HL-60 (cell line): Measurements from ENCODE around the gene ENGASE.

Experiments
- DNase-seq, 2 experiments: peaks; one replicate each; pipeline ENCODE4 v3.0.0-alpha.2; 2010 to 2020; ENCODE audit warnings: low read depth in 1 of 2, low spot score in 1 of 2
- H3K27ac ChIP-seq: fragments of 250-450 bp; sonication (Bioruptor Pico); replicated peaks from 2 replicates; pipeline ENCODE4 v1.5.1; 2020; ENCODE audit warnings: mild to moderate bottlenecking, moderate library complexity
- H3K27me3 ChIP-seq: fragments of 250-450 bp; sonication (Bioruptor Pico); 2 replicates; pipeline ENCODE4 v1.5.1; 2021; ENCODE audit warnings: mild to moderate bottlenecking, moderate library complexity; ENCODE audit not compliant: insufficient read depth, poor library complexity, severe bottlenecking
- H3K4me3 ChIP-seq: replicated peaks from 2 replicates; pipeline ENCODE4 v1.5.1; 2011; ENCODE audit warnings: mild to moderate bottlenecking, control low read depth, low read length; ENCODE audit not compliant: insufficient read depth
- GABPA ChIP-seq: IDR thresholded peaks from 2 replicates; pipeline ENCODE4 v1.6.1; 2012; ENCODE audit warnings: low read depth
- POLR2AphosphoS5 ChIP-seq: IDR thresholded peaks from 2 replicates; pipeline ENCODE4 v1.6.1; 2012; ENCODE audit warnings: low read depth
- SPI1 ChIP-seq: IDR thresholded peaks from 2 replicates; pipeline ENCODE4 v1.6.1; 2012; ENCODE audit warnings: low read depth, mild to moderate bottlenecking, borderline replicate concordance
- TF ChIP-seq, protein P1 (sequence below): IDR thresholded peaks from one replicate; pipeline ENCODE4 v1.5.1; 2011; ENCODE audit warnings: low read length, control low read depth, inconsistent platforms; ENCODE audit not compliant: insufficient read depth
- TF ChIP-seq, protein P2 (sequence below): IDR thresholded peaks from 2 replicates; pipeline ENCODE4 v1.6.1; 2012; ENCODE audit warnings: low read depth; ENCODE audit not compliant: insufficient replicate concordance

The ENGASE gene

DNA sequence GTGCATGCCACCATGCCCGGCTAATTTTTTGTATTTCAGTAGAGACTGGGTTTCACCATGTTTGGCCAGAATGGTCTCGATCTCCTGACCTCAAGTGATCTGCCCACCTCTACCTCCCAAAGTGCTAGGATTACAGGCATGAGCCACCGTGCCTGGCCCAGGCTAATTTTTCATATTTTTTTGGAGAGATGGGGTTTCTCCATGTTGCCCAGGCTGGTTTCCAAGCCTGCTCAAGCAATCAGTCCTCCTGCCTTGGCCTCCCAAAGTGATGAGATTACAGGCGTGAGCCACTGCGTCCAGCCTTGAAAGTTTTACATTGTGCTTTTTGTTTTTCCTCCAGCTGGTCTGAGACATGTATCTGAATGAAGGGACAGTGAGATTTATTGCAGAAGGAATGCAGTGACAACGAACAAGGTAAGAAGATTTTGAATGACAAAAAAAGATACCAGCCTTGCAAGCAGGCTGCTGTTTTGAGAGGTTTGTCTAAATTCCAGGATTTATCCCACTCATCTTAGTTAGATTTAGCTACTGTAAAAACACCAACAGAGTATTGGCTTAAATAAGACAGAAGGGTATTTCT, 3.4 kb upstream of the ENGASE start:
- H3K27me3 ChIP-seq: no peaks in the 10 kb centered on the region

DNA sequence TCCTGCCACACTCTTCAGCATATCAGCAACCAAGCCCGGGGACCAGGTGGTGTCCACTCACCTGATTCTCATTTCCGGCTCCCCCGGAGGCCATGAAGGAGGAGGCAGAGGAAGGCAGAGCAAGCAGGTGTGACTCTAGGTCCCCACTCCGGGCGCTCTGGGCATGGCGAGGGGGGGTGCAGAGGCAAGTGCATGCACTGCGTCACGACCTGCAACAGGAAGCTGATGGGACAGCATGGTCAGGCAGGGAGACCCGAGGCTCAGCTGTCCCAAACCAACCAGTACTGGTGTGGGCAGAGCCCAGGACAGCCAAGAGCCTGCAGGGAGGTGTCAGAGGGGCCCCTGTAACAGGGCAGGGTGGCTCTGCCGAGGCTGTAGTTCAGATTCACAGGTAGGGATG, 2.1 kb upstream of the ENGASE start:
- no peak overlapping the region for H3K27ac ChIP-seq
- DNase-seq: no peak
- H3K27me3 ChIP-seq: no peaks in the 10 kb centered on the region
- H3K4me3 ChIP-seq: no peak overlapping the region
- TF ChIP-seq, protein P1, sequence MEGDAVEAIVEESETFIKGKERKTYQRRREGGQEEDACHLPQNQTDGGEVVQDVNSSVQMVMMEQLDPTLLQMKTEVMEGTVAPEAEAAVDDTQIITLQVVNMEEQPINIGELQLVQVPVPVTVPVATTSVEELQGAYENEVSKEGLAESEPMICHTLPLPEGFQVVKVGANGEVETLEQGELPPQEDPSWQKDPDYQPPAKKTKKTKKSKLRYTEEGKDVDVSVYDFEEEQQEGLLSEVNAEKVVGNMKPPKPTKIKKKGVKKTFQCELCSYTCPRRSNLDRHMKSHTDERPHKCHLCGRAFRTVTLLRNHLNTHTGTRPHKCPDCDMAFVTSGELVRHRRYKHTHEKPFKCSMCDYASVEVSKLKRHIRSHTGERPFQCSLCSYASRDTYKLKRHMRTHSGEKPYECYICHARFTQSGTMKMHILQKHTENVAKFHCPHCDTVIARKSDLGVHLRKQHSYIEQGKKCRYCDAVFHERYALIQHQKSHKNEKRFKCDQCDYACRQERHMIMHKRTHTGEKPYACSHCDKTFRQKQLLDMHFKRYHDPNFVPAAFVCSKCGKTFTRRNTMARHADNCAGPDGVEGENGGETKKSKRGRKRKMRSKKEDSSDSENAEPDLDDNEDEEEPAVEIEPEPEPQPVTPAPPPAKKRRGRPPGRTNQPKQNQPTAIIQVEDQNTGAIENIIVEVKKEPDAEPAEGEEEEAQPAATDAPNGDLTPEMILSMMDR: no peak
- TF ChIP-seq SPI1 (no peak), GABPA (no peak), POLR2AphosphoS5 (no peak)
- TF ChIP-seq, protein P2, sequence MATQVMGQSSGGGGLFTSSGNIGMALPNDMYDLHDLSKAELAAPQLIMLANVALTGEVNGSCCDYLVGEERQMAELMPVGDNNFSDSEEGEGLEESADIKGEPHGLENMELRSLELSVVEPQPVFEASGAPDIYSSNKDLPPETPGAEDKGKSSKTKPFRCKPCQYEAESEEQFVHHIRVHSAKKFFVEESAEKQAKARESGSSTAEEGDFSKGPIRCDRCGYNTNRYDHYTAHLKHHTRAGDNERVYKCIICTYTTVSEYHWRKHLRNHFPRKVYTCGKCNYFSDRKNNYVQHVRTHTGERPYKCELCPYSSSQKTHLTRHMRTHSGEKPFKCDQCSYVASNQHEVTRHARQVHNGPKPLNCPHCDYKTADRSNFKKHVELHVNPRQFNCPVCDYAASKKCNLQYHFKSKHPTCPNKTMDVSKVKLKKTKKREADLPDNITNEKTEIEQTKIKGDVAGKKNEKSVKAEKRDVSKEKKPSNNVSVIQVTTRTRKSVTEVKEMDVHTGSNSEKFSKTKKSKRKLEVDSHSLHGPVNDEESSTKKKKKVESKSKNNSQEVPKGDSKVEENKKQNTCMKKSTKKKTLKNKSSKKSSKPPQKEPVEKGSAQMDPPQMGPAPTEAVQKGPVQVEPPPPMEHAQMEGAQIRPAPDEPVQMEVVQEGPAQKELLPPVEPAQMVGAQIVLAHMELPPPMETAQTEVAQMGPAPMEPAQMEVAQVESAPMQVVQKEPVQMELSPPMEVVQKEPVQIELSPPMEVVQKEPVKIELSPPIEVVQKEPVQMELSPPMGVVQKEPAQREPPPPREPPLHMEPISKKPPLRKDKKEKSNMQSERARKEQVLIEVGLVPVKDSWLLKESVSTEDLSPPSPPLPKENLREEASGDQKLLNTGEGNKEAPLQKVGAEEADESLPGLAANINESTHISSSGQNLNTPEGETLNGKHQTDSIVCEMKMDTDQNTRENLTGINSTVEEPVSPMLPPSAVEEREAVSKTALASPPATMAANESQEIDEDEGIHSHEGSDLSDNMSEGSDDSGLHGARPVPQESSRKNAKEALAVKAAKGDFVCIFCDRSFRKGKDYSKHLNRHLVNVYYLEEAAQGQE: no peak

More for the DNA sequence above, 3.4 kb upstream of the ENGASE start:
- no peak overlapping the region for H3K27ac ChIP-seq
- H3K4me3 ChIP-seq: no peak overlapping the region
- no peak for DNase-seq
- TF ChIP-seq, protein P1: no peak
- TF ChIP-seq GABPA (no peak), SPI1 (no peak), POLR2AphosphoS5 (no peak)
- TF ChIP-seq, protein P2: no peak

DNA sequence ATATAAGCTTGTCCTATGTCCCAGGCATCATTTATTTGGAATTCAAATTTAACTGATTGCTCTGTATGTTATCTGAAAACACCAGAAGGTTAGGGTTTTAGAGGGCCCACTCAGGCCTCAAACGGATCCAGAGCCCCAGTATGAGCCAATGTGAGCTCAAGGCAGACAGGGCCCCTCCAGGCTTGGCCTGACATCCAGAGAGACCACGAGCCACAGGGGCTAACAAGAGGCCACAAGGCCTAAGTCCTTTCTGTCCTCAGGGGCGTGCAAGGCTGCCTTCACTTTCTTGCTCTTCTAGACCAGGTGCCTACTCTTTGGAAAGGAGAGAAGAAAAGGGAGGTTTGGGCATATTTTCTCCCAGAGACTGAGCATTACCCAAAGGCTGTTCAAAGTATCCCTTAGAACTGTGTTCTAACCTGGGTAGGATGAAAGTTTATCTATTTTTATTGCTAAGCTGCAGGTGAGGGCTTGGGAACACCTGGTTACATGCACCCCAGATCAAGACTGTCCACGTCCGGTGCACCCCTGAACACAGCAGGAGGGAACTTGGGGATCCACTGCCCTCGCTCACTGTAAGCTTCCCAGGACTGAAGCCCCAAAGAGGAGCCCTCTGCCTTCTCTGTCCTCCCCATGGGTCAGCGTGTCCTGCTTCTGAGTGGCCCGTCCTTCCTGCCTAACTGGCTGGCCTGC, 1.5 kb upstream of the ENGASE start:
- no peak for DNase-seq
- no peak for TF ChIP-seq SPI1
- TF ChIP-seq, protein P1: no peak
- no peak for TF ChIP-seq POLR2AphosphoS5
- no peaks in the 10 kb centered on the region for H3K27me3 ChIP-seq
- H3K27ac ChIP-seq: no peak overlapping the region
- H3K4me3 ChIP-seq: no peak overlapping the region

DNA sequence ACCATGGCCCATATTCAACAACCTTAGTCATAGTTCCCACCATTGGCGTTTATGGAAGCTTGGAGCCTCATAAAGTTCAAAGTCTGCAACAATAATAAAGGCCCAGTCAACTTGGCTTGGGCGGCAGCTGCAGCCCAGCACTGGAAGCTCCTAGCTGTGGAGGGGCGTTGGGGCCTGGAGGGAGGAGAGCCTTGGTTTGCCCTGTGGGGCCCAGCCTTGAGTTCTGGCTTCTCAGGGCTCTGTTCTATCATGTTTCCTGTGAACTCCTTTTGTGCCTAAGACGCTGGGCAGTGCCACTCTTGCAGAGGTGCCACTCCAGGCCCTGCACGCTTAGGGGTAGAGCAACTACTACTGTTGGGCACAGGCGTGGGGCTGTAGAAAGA, 927 bp upstream of the ENGASE start:
- TF ChIP-seq, protein P1: no peak
- TF ChIP-seq, protein P2: no peak
- TF ChIP-seq SPI1 (no peak), POLR2AphosphoS5 (no peak), GABPA (no peak)
- H3K4me3 ChIP-seq: no peak overlapping the region
- H3K27ac ChIP-seq: no peak overlapping the region
- no peaks in the 10 kb centered on the region for H3K27me3 ChIP-seq
- no peak for DNase-seq
